Gastroesophageal sphincter (tissue), 4 donors: ENCODE results near the gene KAT6B. TPM values are rescaled to one million over a fixed set of nuclear protein-coding genes. Genes with fewer than 3 reads are reported as not detected.

ENCODE experiments used
- ATAC-seq: fragments of 150-250 bp; one replicate; pipeline ENCODE4 v1.9.1; 2016; ENCODE audit warnings: mild to moderate bottlenecking, moderate library complexity
- H3K27ac ChIP-seq, 4 donors: fragments of 200-600 bp; sonication (generic) in 3 of 4; 1 replicate in 3 of 4; 2 replicates in 1 of 4; pipeline ENCODE4 v1.5.1; 2016 to 2019
- H3K27me3 ChIP-seq: fragments of 200-600 bp; sonication (generic); one replicate; pipeline ENCODE4 v1.5.1; 2019
- H3K36me3 ChIP-seq, 2 donors: fragments of 200-600 bp; sonication (generic); one replicate each; pipeline ENCODE4 v1.5.1; 2019; ENCODE audit warnings: control low read depth in 1 of 2
- H3K4me1 ChIP-seq, 3 donors: fragments of 200-600 bp; sonication (generic); 1 replicate in 2 of 3; 2 replicates in 1 of 3; pipeline ENCODE4 v1.5.1; 2016 to 2019; ENCODE audit warnings: control low read depth in 2 of 3
- H3K4me3 ChIP-seq, 2 donors: fragments of 200-600 bp; sonication (generic); one replicate each; pipeline ENCODE4 v1.5.1; 2019; ENCODE audit warnings: mild to moderate bottlenecking in 1 of 2, moderate library complexity in 1 of 2
- H3K9me3 ChIP-seq, 3 donors: fragments of 200-600 bp; sonication (generic); one replicate each; pipeline ENCODE4 v1.5.1; 2017 to 2019; ENCODE audit warnings: control low read depth in 2 of 3
- EP300 ChIP-seq: sonication (generic); formaldehyde crosslinking; IDR thresholded peaks from one replicate; pipeline ENCODE4 v1.6.1; 2017; ENCODE audit warnings: antibody characterized with exemption, mild to moderate bottlenecking
- POLR2A ChIP-seq, 2 donors: fragments of 450-650 bp; IDR thresholded peaks; one replicate each; pipeline ENCODE4 v1.6.1; 2017; ENCODE audit warnings: antibody characterized with exemption in 2 of 2, mild to moderate bottlenecking in 2 of 2, moderate library complexity in 1 of 2
- POLR2AphosphoS5 ChIP-seq: sonication (generic); formaldehyde crosslinking; IDR thresholded peaks from one replicate; pipeline ENCODE4 v1.6.1; 2017; ENCODE audit warnings: antibody characterized with exemption
- WGBS, 2 donors: methylation state at CpG; one replicate each; pipeline ENCODE4 v1.1.5; 2018; ENCODE audit warnings: low coverage in 1 of 2; 5-methylcytosine and 5-hydroxymethylcytosine counted together
- total RNA-seq, 4 donors: library from RNA; depleted of rRNA; stranded (reverse); fragments of >200 nt; gene quantifications; one replicate each; pipeline ENCODE4 v1.1.0, GENCODE V29; 2016
- TF ChIP-seq, protein P1 (sequence below), 4 experiments: fragments of 200-600 bp in 2 of 4; fragments of 450-650 bp in 2 of 4; sonication (generic) in 1 of 4; IDR thresholded peaks; one replicate each; pipeline ENCODE4 v1.5.1; 2017 to 2019; ENCODE audit warnings: antibody characterized with exemption in 4 of 4, mild to moderate bottlenecking in 2 of 4, moderate library complexity in 2 of 4

The KAT6B gene
- total RNA-seq, 4 donors from 2014 or later, result 35.8 to 107 (median 82.9) TPM

DNA sequence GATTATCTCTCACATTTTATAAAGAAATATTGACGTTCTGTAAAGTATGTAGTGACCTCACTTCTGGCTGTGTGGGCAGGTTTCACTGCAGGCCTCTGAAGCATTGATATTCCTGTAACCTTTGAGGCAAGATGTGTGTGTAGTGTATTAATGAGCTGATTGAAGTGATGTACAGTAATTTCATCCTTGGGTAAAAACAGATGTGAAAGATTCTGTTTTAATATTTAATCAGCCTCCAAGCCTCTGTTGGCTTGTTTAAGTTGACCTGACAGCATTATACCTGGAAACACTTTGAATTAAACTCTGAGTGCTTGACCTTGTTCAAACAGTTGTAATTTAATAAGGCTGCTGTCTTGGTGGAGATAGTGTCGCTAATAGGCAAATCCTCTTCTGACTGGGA, 74.9 kb downstream of the KAT6B start:
- peaks cover 6 to 76% (median 17%) of the 10 kb centered on the region in 3 donors for H3K4me1 ChIP-seq
- 53 to 63% methylated on average over 2 of the region's 2 CpGs for WGBS, 2 donors

DNA sequence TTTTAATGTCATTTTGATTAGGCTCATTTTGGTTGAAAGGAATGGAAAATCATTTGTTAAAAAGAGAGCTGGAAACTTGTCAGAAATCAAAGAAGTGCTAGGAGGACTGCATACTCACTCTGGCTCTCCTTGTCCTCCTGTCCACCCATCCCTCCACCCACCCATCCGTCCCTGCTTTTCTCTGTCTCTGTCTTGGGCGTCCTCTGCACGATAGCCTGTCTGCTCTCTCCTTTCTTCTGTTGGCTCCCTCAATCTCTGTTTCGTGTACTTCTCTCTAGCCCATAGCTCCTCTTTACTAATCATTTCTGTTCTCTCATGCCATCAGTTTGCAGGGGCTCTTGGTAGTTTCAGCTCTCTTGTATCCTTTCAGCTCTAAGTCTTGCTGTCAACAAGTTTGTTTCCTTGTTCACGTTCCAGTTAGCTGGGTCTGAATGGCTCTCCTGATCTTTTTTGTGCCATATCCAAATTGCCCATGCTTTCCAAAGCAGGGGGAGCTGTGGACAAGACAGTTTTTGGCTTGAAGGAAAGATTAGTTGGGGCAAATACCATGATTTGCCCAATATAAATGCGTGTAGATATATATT, 75.6 kb downstream of the KAT6B start:
- Histone ChIP-seq H3K4me1 (peaks cover 6 to 76% (median 12%) of the 10 kb centered on the region in 3 donors), H3K27ac (peak overlapping the region in 2 of 4 donors; percentile 5 to 21), H3K4me3 (no peak overlapping the region), H3K36me3 (no peaks in the 10 kb centered on the region), H3K27me3 (no peaks in the 10 kb centered on the region), H3K9me3 (no peaks in the 10 kb centered on the region)
- no peak for TF ChIP-seq POLR2AphosphoS5
- no peak for ATAC-seq
- WGBS, 2 donors, result 36 to 50% methylated on average over 5 to 6 of the region's 6 CpGs

More for the DNA sequence above, 74.9 kb downstream of the KAT6B start:
- TF ChIP-seq EP300 (no peak), POLR2AphosphoS5 (no peak), POLR2A (IDR thresholded peaks at IDR 0.05) (no peak)
- TF ChIP-seq, protein P1, sequence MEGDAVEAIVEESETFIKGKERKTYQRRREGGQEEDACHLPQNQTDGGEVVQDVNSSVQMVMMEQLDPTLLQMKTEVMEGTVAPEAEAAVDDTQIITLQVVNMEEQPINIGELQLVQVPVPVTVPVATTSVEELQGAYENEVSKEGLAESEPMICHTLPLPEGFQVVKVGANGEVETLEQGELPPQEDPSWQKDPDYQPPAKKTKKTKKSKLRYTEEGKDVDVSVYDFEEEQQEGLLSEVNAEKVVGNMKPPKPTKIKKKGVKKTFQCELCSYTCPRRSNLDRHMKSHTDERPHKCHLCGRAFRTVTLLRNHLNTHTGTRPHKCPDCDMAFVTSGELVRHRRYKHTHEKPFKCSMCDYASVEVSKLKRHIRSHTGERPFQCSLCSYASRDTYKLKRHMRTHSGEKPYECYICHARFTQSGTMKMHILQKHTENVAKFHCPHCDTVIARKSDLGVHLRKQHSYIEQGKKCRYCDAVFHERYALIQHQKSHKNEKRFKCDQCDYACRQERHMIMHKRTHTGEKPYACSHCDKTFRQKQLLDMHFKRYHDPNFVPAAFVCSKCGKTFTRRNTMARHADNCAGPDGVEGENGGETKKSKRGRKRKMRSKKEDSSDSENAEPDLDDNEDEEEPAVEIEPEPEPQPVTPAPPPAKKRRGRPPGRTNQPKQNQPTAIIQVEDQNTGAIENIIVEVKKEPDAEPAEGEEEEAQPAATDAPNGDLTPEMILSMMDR (IDR thresholded peaks at IDR 0.05), result no peak
- no peak for ATAC-seq
- Histone ChIP-seq H3K36me3 (no peaks in the 10 kb centered on the region), H3K27me3 (no peaks in the 10 kb centered on the region), H3K27ac (peak overlapping the region in 3 of 4 donors; percentile 5 to 43 (median 21)), H3K9me3 (no peaks in the 10 kb centered on the region), H3K4me3 (no peak overlapping the region)

DNA sequence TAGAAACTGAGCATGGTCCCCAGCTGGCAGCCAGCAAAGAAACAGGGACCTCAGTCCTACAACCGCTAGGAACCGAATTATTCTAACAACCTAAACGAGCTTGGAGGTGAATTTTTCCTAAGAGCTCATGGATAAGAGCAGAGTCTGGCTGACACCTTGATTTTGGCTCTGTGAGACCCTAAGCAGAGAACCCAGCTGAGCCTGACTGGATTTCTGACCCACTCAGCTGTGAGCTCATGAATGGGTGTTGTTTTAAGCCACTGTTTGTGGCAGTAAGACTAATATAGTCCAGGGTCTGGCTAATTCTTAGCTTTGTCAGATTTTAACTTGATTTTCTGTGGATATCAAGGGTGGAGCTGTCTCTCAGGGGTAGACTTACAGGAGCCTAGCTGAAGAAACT, 77.1 kb downstream of the KAT6B start:
- no peak for TF ChIP-seq POLR2AphosphoS5
- no peak for TF ChIP-seq EP300
- TF ChIP-seq, protein P1 (IDR thresholded peaks at IDR 0.05), result no peak
- TF ChIP-seq POLR2A (IDR thresholded peaks at IDR 0.05), result no peak
- Histone ChIP-seq H3K9me3 (no peaks in the 10 kb centered on the region), H3K27me3 (no peaks in the 10 kb centered on the region), H3K36me3 (no peaks in the 10 kb centered on the region), H3K4me1 (peaks cover 6 to 66% (median 12%) of the 10 kb centered on the region in 3 donors), H3K27ac (no peak overlapping the region), H3K4me3 (no peak overlapping the region)
- 92 to 100% methylated on average over 3 of the region's 3 CpGs for WGBS, 2 donors
- ATAC-seq, result no peak

DNA sequence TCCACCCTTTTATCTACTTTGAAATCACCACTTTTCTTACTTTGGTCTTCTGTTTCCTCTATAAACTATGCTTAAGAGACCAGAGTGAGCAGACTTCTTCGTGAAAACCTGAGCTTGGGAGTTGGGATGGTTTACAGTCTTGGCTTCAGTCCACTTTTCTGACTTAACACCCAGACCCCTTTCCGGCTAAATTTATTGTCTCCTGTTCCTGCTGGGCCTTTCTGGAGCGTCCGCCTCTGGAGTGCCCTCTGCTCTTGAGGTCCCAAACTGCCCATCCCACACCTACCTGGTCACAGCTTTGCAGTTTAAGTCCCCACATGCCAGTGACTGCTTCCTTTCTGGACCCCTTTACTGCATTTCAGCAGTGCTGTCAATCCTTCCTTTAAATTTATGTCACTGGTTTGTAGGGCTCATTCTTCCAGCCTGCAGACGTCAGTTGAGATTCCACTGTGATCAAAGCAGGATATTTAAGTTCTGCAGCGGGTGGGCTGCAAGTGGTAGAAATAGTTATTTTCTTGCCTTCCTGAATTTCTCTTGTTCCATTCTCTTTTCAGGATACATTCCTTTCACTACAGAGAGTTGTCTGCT, 80.3 kb downstream of the KAT6B start:
- Histone ChIP-seq H3K27ac (no peak overlapping the region), H3K27me3 (no peaks in the 10 kb centered on the region), H3K9me3 (no peaks in the 10 kb centered on the region), H3K36me3 (no peaks in the 10 kb centered on the region), H3K4me1 (peaks cover 5 to 55% (median 6%) of the 10 kb centered on the region in 3 donors), H3K4me3 (no peak overlapping the region)
- 70 to 83% methylated on average over 5 to 6 of the region's 6 CpGs for WGBS, 2 donors
- TF ChIP-seq POLR2AphosphoS5, result no peak
- no peak for TF ChIP-seq EP300
- TF ChIP-seq, protein P1 (IDR thresholded peaks at IDR 0.05), result no peak
- no peak for TF ChIP-seq POLR2A (IDR thresholded peaks at IDR 0.05)
- ATAC-seq, result no peak

DNA sequence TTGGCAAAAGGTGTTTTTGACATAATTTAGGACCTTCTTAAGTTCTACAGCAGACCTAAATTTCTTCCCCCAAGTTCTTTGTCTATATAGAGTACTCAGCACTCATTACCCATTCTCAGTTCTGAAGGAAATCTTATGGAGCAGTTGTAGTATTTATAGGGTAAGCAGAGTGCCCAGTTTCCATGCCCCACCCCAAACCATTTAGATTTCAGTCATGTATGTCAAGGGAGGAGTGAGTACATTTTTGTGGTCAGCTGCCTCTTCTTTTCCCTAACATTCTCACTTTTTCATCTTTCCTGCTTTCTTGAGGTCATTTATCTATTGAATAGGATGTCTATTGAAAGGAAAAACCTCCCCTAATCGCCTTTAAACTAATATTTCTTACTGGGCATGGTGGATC, 83.3 kb downstream of the KAT6B start:
- TF ChIP-seq POLR2AphosphoS5 (no peak), POLR2A (IDR thresholded peaks at IDR 0.05) (no peak), EP300 (no peak)
- TF ChIP-seq, protein P1 (IDR thresholded peaks at IDR 0.05), result no peak
- H3K36me3 ChIP-seq, result no peaks in the 10 kb centered on the region
- H3K4me3 ChIP-seq, result no peak overlapping the region
- H3K4me1 ChIP-seq, result peaks cover 0 to 40% (median 0%) of the 10 kb centered on the region in 3 donors
- ATAC-seq, result no peak
- 75% methylated on average over 1 of the region's 1 CpG; no CpG with 5 or more reads in 1 of the 2 donors for WGBS, 2 donors
- H3K27me3 ChIP-seq, result no peaks in the 10 kb centered on the region
- no peaks in the 10 kb centered on the region for H3K9me3 ChIP-seq
- no peak overlapping the region for H3K27ac ChIP-seq
